ENCODE measurements around the gene AKT3. TPM values are rescaled to one million over a fixed set of nuclear protein-coding genes. Genes with fewer than 3 reads are reported as not detected.

Gene AKT3
- total RNA-seq, 1 experiment from 2014 or later = 18.7 TPM

- no peak for DNase-seq
- H3K9me2 ChIP-seq (replicated peaks; ENCODE audit: low read length) = no peaks in the 10 kb centered on the region
- TF ChIP-seq EZH2phosphoT487 (IDR thresholded peaks at IDR 0.05; ENCODE audit: borderline replicate concordance, low read length) (no peak), EZH2 (IDR thresholded peaks at IDR 0.05; ENCODE audit: low read length, unreplicated experiment) (no peak)
- TF ChIP-seq, protein P1, sequence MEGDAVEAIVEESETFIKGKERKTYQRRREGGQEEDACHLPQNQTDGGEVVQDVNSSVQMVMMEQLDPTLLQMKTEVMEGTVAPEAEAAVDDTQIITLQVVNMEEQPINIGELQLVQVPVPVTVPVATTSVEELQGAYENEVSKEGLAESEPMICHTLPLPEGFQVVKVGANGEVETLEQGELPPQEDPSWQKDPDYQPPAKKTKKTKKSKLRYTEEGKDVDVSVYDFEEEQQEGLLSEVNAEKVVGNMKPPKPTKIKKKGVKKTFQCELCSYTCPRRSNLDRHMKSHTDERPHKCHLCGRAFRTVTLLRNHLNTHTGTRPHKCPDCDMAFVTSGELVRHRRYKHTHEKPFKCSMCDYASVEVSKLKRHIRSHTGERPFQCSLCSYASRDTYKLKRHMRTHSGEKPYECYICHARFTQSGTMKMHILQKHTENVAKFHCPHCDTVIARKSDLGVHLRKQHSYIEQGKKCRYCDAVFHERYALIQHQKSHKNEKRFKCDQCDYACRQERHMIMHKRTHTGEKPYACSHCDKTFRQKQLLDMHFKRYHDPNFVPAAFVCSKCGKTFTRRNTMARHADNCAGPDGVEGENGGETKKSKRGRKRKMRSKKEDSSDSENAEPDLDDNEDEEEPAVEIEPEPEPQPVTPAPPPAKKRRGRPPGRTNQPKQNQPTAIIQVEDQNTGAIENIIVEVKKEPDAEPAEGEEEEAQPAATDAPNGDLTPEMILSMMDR (conservative IDR thresholded peaks at IDR 0.05; ENCODE audit: low read depth, low read length) = no peak
- no peaks in the 10 kb centered on the region for H3K79me2 ChIP-seq (ENCODE audit: low read length)
- no peak overlapping the region for H3K4me3 ChIP-seq (ENCODE audit: low read length)
- POLR2A ChIA-PET (ENCODE audit: unreplicated experiment) = no interaction called here
- no peaks in the 10 kb centered on the region for H4K20me1 ChIP-seq (ENCODE audit: low read length)
- no peaks in the 10 kb centered on the region for H3K36me3 ChIP-seq (ENCODE audit: low read depth, low read length)
- no peaks in the 10 kb centered on the region for H3K27me3 ChIP-seq (ENCODE audit: low read length)
- intact Hi-C loops (cut with micrococcal nuclease) = no loop called here
- no peaks in the 10 kb centered on the region for H3K4me1 ChIP-seq (ENCODE audit: insufficient read depth, low read length)
- no peak overlapping the region for H2AFZ ChIP-seq (ENCODE audit: low read length)
- no peaks in the 10 kb centered on the region for H3F3A ChIP-seq (ENCODE audit: low read length, unreplicated experiment)
- BruUV-seq (replicated peaks) = no TSS peak
- CTCF ChIA-PET = no interaction called here
- H3K9me3 ChIP-seq (ENCODE audit: low read length) = no peaks in the 10 kb centered on the region
- H3K9ac ChIP-seq (ENCODE audit: low read length) = no peak overlapping the region
- no peak overlapping the region for H3K4me2 ChIP-seq (ENCODE audit: low read length)
- ATAC-seq = no peak
- no peak overlapping the region for H3K27ac ChIP-seq (ENCODE audit: low read length)
Observed at GRCh38 chr1:243474136-243474881, 375.7 kb downstream of the AKT3 start.

- no peak overlapping the region for H3K4me2 ChIP-seq (ENCODE audit: low read length)
- H3K9me3 ChIP-seq (ENCODE audit: low read length) = no peaks in the 10 kb centered on the region
- H3F3A ChIP-seq (ENCODE audit: low read length, unreplicated experiment) = no peaks in the 10 kb centered on the region
- no peaks in the 10 kb centered on the region for H3K27me3 ChIP-seq (ENCODE audit: low read length)
- no peaks in the 10 kb centered on the region for H3K79me2 ChIP-seq (ENCODE audit: low read length)
- no peaks in the 10 kb centered on the region for H4K20me1 ChIP-seq (ENCODE audit: low read length)
- H2AFZ ChIP-seq (ENCODE audit: low read length) = no peak overlapping the region
- no peaks in the 10 kb centered on the region for H3K36me3 ChIP-seq (ENCODE audit: low read depth, low read length)
- DNase-seq (no peak), ATAC-seq (no peak)
- H3K4me3 ChIP-seq (ENCODE audit: low read length) = no peak overlapping the region
- no TSS peak for BruUV-seq (replicated peaks)
- no peak overlapping the region for H3K9ac ChIP-seq (ENCODE audit: low read length)
- H3K27ac ChIP-seq (ENCODE audit: low read length) = no peak overlapping the region
- CTCF ChIA-PET = no interaction called here
- TF ChIP-seq EZH2phosphoT487 (IDR thresholded peaks at IDR 0.05; ENCODE audit: borderline replicate concordance, low read length) = no peak
- TF ChIP-seq, protein P1 (conservative IDR thresholded peaks at IDR 0.05; ENCODE audit: low read depth, low read length) = no peak
- TF ChIP-seq EZH2 (IDR thresholded peaks at IDR 0.05; ENCODE audit: low read length, unreplicated experiment) = no peak
- H3K9me2 ChIP-seq (replicated peaks; ENCODE audit: low read length) = no peaks in the 10 kb centered on the region
- intact Hi-C loops (cut with micrococcal nuclease) = no loop called here
- H3K4me1 ChIP-seq (ENCODE audit: insufficient read depth, low read length) = no peaks in the 10 kb centered on the region
- POLR2A ChIA-PET (ENCODE audit: unreplicated experiment) = no interaction called here
Observed at GRCh38 chr1:243473227-243474135, 376.6 kb downstream of the AKT3 start.
